Liver (tissue), 9 donors: ENCODE measurements around the gene BPI. TPM values are rescaled to one million over a fixed set of nuclear protein-coding genes. Genes with fewer than 3 reads are reported as not detected.
A peak's percentile ranks its signal among the peaks of the same experiment; 100 is the strongest.
"Not testable (repeated sequence)": the region's sequence is repeated elsewhere in the genome, so short reads cannot be mapped to it uniquely, and the experiment has no call there.

Experiments used
- DNase-seq: peaks from one replicate; pipeline ENCODE4 v3.0.0-alpha.2; 2017; ENCODE audit warnings: low spot score
- H3K27ac ChIP-seq, 2 donors: one replicate each; pipeline ENCODE4 v1.7.0; 2013; ENCODE audit warnings: inconsistent platforms in 2 of 2, low read length in 2 of 2, control low read depth in 1 of 2, low read depth in 1 of 2, mild to moderate bottlenecking in 1 of 2
- H3K27me3 ChIP-seq, 4 donors: one replicate each; pipeline versions ENCODE4 v1.6.1 to v1.7.0; 2013; ENCODE audit warnings: low read length in 3 of 4, inconsistent platforms in 1 of 4, mild to moderate bottlenecking in 1 of 4, moderate library complexity in 1 of 4; ENCODE audit not compliant: control insufficient read depth in 4 of 4, insufficient read depth in 4 of 4
- H3K36me3 ChIP-seq, 4 donors: one replicate each; pipeline versions ENCODE4 v1.6.1 to v1.7.0; 2013; ENCODE audit warnings: low read length in 3 of 4, mild to moderate bottlenecking in 3 of 4, low read depth in 1 of 4, moderate library complexity in 1 of 4; ENCODE audit not compliant: control insufficient read depth in 4 of 4, insufficient read depth in 3 of 4
- H3K4me1 ChIP-seq, 4 donors: one replicate each; pipeline versions ENCODE4 v1.6.1 to v1.7.0; 2013; ENCODE audit warnings: low read length in 3 of 4, mild to moderate bottlenecking in 3 of 4, moderate library complexity in 1 of 4; ENCODE audit not compliant: control insufficient read depth in 4 of 4, insufficient read depth in 4 of 4
- H3K4me3 ChIP-seq, 3 donors: one replicate each; pipeline versions ENCODE4 v1.6.1 to v1.7.0; 2013; ENCODE audit warnings: low read length in 3 of 3, control low read depth in 1 of 3, low read depth in 1 of 3, mild to moderate bottlenecking in 1 of 3
- H3K9ac ChIP-seq, 2 donors: one replicate each; pipeline ENCODE4 v1.7.0; 2013; ENCODE audit warnings: low read length in 2 of 2, mild to moderate bottlenecking in 2 of 2, moderate library complexity in 2 of 2, control low read depth in 1 of 2, low read depth in 1 of 2
- H3K9me3 ChIP-seq, 4 donors: one replicate each; pipeline versions ENCODE4 v1.6.1 to v1.7.0; 2013; ENCODE audit warnings: low read length in 3 of 4; ENCODE audit not compliant: control insufficient read depth in 4 of 4
- ATF3 ChIP-seq: IDR thresholded peaks from 2 replicates; pipeline ENCODE4 v1.6.1; 2016; ENCODE audit warnings: antibody characterized with exemption
- CTCF ChIP-seq: fragments of 150-350 bp; IDR thresholded peaks from 2 replicates; pipeline ENCODE4 v1.5.1; 2017; ENCODE audit warnings: improper control_type of control experiment, low read depth, low read length; ENCODE audit not compliant: missing input control
- GABPA ChIP-seq, 2 donors: IDR thresholded peaks in 1 of 2; conservative IDR thresholded peaks in 1 of 2; 2 replicates each; pipeline ENCODE4 v1.6.1; 2016; ENCODE audit warnings: antibody characterized with exemption in 2 of 2, mild to moderate bottlenecking in 1 of 2, moderate library complexity in 1 of 2
- HNF4A ChIP-seq, 2 donors: conservative IDR thresholded peaks; 2 replicates each; pipeline ENCODE4 v1.6.1; 2016; ENCODE audit warnings: antibody characterized with exemption in 2 of 2, mild to moderate bottlenecking in 2 of 2
- HNF4G ChIP-seq: IDR thresholded peaks from 2 replicates; pipeline ENCODE4 v1.6.1; 2016; ENCODE audit warnings: antibody characterized with exemption
- MAX ChIP-seq: IDR thresholded peaks from 2 replicates; pipeline ENCODE4 v1.6.1; 2016; ENCODE audit warnings: antibody characterized with exemption
- NR2F2 ChIP-seq: IDR thresholded peaks from 2 replicates; pipeline ENCODE4 v1.6.1; 2016; ENCODE audit warnings: antibody characterized with exemption
- RXRA ChIP-seq, 2 donors: IDR thresholded peaks; 2 replicates each; pipeline ENCODE4 v1.6.1; 2017 to 2018; ENCODE audit warnings: antibody characterized with exemption in 2 of 2, mild to moderate bottlenecking in 1 of 2
- TAF1 ChIP-seq: conservative IDR thresholded peaks from 2 replicates; pipeline ENCODE4 v1.6.1; 2016; ENCODE audit warnings: antibody characterized with exemption, mild to moderate bottlenecking
- WGBS: extraction: QIAGEN DNeasy Blood & Tissue Kit; methylation state at CpG from one replicate; pipeline ENCODE4 v1.1.7; 2013; 5-methylcytosine and 5-hydroxymethylcytosine counted together
- polyA plus RNA-seq, 2 donors: library from polyadenylated mRNA; stranded (reverse) in 1 of 2; unstranded in 1 of 2; fragments of 200-250 nt in 1 of 2; fragments of >200 nt in 1 of 2; fragmentation: Nextera tagmentation in 1 of 2; extraction: Ambion mirVana in 1 of 2; gene quantifications; one replicate each; pipeline versions ENCODE4 v1.2.1 to v1.2.3, GENCODE V29; 2013 to 2015
- total RNA-seq, 2 donors: library from RNA; depleted of rRNA; stranded (reverse); fragments of >200 nt; gene quantifications; one replicate each; pipeline ENCODE4 v1.2.3, GENCODE V29; 2014
- donor health status: healthy.
- donor health status: healthy.
- donor health status: healthy.
- donor health status: healthy.
- donor health status: healthy.

BPI gene
- total and polyA plus RNA-seq, 4 donors, result 0.08 to 10.3 (median 0.37) TPM; not detected in 1

- TF ChIP-seq CTCF (peak; percentile 59), NR2F2 (no peak)
Observed at GRCh38 chr20:38338849-38339520, 35.0 kb downstream of the BPI start (continued).

GRCh38 chr20:38339521-38339896 lies 35.6 kb downstream of the BPI start:
- not testable (repeated sequence) for H3K27me3 ChIP-seq, H3K4me3 ChIP-seq, H3K27ac ChIP-seq, H3K9ac ChIP-seq, H3K36me3 ChIP-seq, H3K9me3 ChIP-seq, DNase-seq
- WGBS, result 95% methylated on average over 8 of the region's 8 CpGs
- H3K4me1 ChIP-seq, result peaks cover 11 to 48% (median 41%) of the 10 kb centered on the region in 4 donors

GRCh38 chr20:38339997-38340396 lies 36.0 kb downstream of the BPI start:
- no peak overlapping the region for H3K4me3 ChIP-seq
- H3K4me1 ChIP-seq, result peaks cover 11 to 53% (median 46%) of the 10 kb centered on the region in 4 donors
- no peak overlapping the region for H3K27ac ChIP-seq
- TF ChIP-seq RXRA (IDR thresholded peaks at IDR 0.05), result no peak
- TF ChIP-seq HNF4A (conservative IDR thresholded peaks at IDR 0.05), result no peak
- no peaks in the 10 kb centered on the region for H3K36me3 ChIP-seq
- H3K9me3 ChIP-seq, result peaks cover 0 to 5% (median 0%) of the 10 kb centered on the region in 4 donors
- no peak overlapping the region for H3K9ac ChIP-seq
- H3K27me3 ChIP-seq, result no peaks in the 10 kb centered on the region
- no peak for DNase-seq
- 69% methylated on average over 3 of the region's 3 CpGs for WGBS

- 91% methylated on average over 6 of the region's 6 CpGs for WGBS
Observed at GRCh38 chr20:38340693-38341092, 36.7 kb downstream of the BPI start.

More at GRCh38 chr20:38340693-38341092, 36.7 kb downstream of the BPI start:
- H3K9me3 ChIP-seq, result peaks cover 0 to 5% (median 0%) of the 10 kb centered on the region in 4 donors
- TF ChIP-seq GABPA (IDR thresholded peaks at IDR 0.05 in 1 of 2, conservative IDR thresholded peaks at IDR 0.05 in 1 of 2) (no peak), MAX (no peak), ATF3 (no peak), TAF1 (no peak), HNF4A (conservative IDR thresholded peaks at IDR 0.05) (no peak), HNF4G (no peak), RXRA (IDR thresholded peaks at IDR 0.05) (no peak)
- no peak overlapping the region for H3K4me3 ChIP-seq
- H3K9ac ChIP-seq, result no peak overlapping the region
- peaks cover 11 to 60% (median 53%) of the 10 kb centered on the region in 4 donors for H3K4me1 ChIP-seq
- no peaks in the 10 kb centered on the region for H3K27me3 ChIP-seq
- DNase-seq, result no peak
- no peaks in the 10 kb centered on the region for H3K36me3 ChIP-seq
- H3K27ac ChIP-seq, result no peak overlapping the region
